GM12878 (cell line): ENCODE results near the gene RANGAP1.

Source experiments
- RBBP5 ChIP-seq: fragments of 200-600 bp; sonication (generic); conservative IDR thresholded peaks from 2 replicates; pipeline ENCODE4 v1.6.1; 2016
- TF ChIP-seq, protein P1 (sequence below): IDR thresholded peaks from 2 replicates; pipeline ENCODE4 v1.6.1; 2011; ENCODE audit warnings: borderline replicate concordance, low read depth, mild to moderate bottlenecking, moderate library complexity, mixed read lengths, low read length; ENCODE audit not compliant: insufficient read depth; ENCODE audit errors: extremely low read length

DNA sequence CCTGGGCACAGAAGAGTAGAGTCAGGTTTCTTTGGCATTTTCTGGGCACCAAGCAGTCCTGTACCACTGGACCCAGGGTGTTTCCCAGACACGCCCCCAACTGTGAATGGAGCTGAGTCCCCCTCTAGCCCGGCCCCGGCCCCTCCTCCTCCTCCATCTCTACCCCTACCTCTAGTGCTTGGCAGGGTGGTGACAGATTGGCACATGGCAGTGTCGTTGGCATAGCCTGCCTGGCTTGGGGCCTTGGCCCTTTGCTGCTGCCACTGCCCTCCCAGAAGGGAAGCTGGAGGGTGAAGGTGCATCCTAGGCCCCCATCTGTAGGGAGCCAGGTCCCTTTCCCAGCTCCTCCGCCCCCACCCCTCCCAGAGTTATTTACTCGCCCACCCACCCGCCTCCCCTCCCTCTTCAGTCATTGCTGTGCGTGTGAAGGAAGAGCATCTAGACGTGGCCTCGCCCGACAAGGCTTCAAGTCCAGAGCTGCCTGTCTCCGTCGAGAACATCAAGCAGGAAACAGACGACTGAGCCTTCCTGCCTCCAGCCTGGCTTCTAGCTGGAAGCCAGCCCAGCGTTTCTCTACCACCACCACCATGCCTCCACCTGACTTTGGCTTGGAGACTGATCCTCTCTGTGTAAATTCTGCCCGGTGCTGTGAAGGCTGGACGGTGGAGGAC, 56.1 kb downstream of the RANGAP1 start:
- TF ChIP-seq, protein P1, sequence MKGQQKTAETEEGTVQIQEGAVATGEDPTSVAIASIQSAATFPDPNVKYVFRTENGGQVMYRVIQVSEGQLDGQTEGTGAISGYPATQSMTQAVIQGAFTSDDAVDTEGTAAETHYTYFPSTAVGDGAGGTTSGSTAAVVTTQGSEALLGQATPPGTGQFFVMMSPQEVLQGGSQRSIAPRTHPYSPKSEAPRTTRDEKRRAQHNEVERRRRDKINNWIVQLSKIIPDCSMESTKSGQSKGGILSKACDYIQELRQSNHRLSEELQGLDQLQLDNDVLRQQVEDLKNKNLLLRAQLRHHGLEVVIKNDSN = no peak
- no peak for TF ChIP-seq RBBP5
